Renal cortex interstitium (tissue), 11 donors: ENCODE data around the gene SLC7A1. TPM values are rescaled to one million over a fixed set of nuclear protein-coding genes. Genes with fewer than 3 reads are reported as not detected.

ENCODE experiments used
- DNase-seq, 11 donors: peaks; one replicate each; pipeline ENCODE4 v3.0.0-alpha.2; 2013; ENCODE audit warnings: low read depth in 9 of 11, low spot score in 4 of 11; ENCODE audit errors: extremely low read depth in 1 of 11
- polyA plus RNA-seq, 3 donors: library from polyadenylated mRNA; unstranded; fragments of 120-200 nt; gene quantifications; one replicate each; pipeline ENCODE4 v1.2.1, GENCODE V29; 2013; ENCODE audit not compliant: insufficient read length in 3 of 3

SLC7A1 gene
- polyA plus RNA-seq, 3 donors: 13.9 to 30.0 (median 14.8) TPM

GRCh38 chr13:29484236-29484635, 111.3 kb downstream of the SLC7A1 start:
- DNase-seq: no peak

- DNase-seq: no peak
Observed at GRCh38 chr13:29483623-29484022, 111.9 kb downstream of the SLC7A1 start.

- DNase-seq: no peak
Observed at GRCh38 chr13:29483211-29483610, 112.3 kb downstream of the SLC7A1 start.

DNA sequence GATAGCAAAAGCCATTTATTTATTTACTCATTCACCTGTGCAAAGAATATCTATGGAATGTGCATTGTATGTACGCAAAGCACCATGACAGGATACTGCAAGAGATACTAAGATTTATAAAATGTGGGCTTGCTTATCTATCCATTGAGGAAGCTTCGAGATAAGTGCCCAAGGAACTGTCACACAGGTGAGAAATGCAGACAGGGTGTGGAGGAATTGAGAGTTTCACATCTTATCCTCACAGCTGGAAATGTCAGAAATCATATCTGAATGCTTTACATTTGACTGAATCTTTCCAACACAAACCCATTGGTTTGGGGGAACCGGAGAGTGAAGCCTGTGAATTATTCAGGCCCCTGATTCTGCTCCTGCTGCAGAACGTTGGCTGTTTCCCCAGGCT, 113.0 kb downstream of the SLC7A1 start:
- DNase-seq: no peak

DNA sequence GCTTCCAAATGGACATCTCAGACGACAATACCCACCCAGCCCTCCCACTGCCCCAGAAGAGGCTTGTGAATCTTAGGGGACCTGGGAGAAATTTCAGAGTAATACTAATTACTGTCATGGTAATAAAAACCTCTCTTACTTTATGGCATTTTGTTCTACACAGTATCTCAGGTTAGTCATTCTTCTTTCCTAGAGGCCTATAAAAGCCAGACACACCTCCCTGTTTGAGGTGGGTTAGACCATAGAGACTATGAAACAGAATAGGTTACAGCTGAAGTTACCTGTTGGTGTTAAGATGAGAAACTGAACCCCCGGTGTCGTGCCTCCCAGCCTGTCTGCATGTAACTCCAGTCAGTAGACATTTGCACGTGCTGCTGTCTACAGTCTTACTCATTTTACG, 113.9 kb downstream of the SLC7A1 start:
- no peak for DNase-seq

- no peak for DNase-seq
Observed at GRCh38 chr13:29480893-29481525, 114.5 kb downstream of the SLC7A1 start.

DNA sequence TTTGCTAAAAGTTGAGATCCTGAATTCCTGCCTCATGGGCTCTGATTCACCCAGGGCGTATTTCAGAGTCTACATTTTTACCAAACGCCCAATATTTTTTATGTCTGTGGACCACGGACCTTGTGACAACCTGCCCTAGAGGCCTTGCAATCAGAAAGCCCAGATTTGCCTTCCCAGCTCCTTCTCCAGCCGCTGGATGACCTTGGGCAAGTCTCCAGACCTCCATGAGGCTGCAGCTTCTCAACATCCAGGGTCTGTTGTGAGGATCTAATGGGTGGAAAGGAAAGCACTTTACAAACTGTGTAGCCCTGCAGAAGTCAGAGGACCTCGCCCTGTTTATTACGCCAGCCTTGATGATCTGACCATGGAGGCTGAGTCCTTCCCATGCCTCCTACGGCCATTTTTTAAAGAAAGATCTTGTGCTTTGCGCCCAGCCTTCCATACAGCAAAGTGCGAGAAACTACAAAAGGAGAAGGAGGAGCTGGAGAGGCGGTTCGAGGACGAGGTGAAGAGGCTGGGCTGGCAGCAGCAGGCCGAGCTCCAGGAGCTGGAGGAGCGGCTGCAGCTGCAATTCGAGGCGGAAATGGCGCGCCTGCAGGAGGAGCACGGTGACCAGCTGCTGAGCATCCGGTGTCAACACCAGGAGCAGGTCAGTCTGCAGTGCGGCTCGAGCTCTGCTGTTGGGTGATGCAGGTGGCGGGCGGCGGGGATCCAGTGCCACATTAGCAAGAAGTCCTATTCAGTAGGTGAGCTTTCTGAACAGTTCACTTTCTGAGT, 115.6 kb downstream of the SLC7A1 start:
- no peak for DNase-seq

DNA sequence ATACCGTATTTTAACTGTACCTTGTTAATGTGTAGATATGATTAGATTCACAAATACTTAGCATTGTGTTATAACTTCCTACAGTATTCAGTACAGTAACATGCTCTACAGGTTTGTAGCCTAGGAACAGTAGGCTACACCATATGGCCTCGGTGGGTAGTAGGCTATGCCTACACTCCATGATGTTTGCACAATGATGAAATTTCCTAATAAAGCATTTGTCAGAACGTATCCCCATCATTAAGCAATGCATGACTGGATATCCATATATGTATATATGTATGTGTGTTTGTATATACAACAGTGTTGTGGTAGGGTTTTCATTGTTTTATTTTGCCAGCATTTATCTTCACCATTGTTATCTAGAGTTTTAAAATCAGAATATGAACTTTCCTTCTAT, 119.4 kb downstream of the SLC7A1 start:
- no peak for DNase-seq

GRCh38 chr13:29474991-29475390, 120.5 kb downstream of the SLC7A1 start:
- DNase-seq: no peak

- no peak for DNase-seq
Observed at GRCh38 chr13:29473166-29473565, 122.3 kb downstream of the SLC7A1 start.

GRCh38 chr13:29472332-29472961, 123.0 kb downstream of the SLC7A1 start:
- peak in 2 of 11 donors; percentile 18 to 22 for DNase-seq

DNA sequence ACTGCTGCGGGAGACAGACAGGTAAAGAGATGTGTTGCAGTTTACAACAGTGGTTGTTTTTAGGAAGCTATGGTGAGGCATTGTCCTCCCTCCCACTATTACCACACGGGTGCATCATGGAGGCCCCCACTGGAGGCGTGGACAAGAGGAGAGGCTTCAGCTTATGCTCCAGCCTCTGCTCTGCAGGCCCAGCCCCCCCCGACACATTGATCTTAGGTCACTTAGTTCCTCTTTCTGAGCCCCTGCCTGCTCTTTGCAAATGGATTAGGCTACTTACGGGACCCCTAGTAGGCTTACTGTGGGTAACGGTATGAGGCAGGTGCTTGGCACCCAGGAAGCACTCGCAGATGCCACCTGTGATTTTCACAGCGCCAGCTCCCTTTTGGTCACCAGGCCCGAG, 123.9 kb downstream of the SLC7A1 start:
- DNase-seq: no peak

- peak in 3 of 11 donors; percentile 15 to 20 (median 15) for DNase-seq
Observed at GRCh38 chr13:29465741-29466293, 129.7 kb downstream of the SLC7A1 start.

DNA sequence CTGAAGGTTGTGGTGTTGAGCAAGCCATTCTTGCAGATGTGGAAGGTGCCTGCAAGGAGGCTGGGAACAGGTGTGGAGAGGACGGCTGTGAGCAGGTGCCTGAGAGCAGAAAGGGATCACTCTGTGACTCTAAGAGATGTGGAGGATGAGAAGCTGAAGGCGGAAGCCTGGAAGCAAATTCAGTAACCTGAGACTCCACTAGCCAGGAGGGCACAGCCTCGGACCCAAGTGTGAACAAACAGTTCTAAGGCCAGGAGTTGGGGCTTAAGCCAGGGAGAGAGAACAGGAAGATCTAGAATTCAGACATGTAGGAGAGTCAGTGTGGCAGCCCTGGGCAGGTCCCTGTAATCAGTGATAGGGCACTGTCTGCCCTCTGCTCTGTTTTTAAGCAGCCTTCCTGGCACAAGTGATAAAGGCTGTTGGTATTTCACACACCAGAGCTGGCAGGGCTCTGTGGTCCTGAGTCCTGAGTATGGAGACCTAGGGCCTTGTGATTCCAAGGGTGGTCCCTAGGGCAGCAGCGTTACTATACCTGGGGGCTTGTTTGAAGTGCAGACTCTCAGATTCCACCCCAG, 131.3 kb downstream of the SLC7A1 start:
- no peak for DNase-seq

DNA sequence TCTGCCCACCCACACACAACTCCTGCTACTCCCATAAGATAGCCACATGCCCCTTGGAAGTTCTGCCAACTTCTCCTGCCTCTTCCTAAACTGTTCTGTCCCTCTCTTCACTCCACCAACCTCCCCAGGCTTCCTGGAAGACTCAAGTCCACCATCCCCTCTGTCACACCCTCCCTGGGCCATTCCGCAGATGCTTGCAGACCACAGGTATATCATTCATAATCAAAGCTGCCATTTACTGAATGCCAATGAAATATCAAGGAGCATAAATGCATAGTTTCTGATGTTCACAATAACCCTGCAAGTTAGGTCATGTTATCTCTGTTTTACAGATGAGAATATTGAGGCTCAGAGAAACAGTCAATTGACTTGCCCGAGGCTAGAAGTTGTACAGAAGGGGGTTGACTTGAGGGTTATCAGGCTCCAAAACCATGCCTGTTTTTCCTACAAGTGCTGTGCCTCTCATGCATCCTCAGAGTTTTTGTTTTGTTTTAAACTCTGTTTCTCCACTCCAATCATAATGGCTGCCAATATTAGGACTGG, 135.6 kb downstream of the SLC7A1 start:
- no peak for DNase-seq
